HG03378 (cell line): Measurements from ENCODE around the gene IL16.
"Not testable (repeated sequence)": the region's sequence is repeated elsewhere in the genome, so short reads cannot be mapped to it uniquely, and the experiment has no call there.

Experiments
- ATAC-seq: cut with Tn5 transposase; IDR thresholded peaks from one replicate; pipeline ENCODE4 v1.9.1; 2021; ENCODE audit warnings: mild to moderate bottlenecking, moderate library complexity; ENCODE audit not compliant: unreplicated experiment

The IL16 gene

GRCh38 chr15:81309647-81310450, 113.2 kb downstream of the IL16 start:
- no peak for ATAC-seq

DNA sequence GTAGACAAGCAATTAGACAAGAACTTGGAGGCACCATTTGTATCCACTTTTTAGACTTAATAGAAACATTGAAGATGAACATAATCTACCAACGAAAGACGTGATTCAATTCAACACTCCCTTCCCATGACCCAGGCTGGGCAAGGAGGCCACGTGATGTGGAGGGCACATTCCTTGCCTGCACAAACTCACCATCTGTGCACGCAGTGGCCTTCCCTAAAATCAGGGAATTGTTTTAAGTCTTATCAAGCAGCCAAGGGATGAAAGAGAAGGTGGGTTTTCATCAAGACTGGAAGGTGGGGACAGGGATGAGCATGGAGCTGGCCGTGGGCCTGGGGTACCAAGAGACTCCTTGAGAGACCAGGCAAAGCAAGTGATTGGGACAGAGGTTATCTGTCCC, 113.8 kb downstream of the IL16 start:
- ATAC-seq: no peak

DNA sequence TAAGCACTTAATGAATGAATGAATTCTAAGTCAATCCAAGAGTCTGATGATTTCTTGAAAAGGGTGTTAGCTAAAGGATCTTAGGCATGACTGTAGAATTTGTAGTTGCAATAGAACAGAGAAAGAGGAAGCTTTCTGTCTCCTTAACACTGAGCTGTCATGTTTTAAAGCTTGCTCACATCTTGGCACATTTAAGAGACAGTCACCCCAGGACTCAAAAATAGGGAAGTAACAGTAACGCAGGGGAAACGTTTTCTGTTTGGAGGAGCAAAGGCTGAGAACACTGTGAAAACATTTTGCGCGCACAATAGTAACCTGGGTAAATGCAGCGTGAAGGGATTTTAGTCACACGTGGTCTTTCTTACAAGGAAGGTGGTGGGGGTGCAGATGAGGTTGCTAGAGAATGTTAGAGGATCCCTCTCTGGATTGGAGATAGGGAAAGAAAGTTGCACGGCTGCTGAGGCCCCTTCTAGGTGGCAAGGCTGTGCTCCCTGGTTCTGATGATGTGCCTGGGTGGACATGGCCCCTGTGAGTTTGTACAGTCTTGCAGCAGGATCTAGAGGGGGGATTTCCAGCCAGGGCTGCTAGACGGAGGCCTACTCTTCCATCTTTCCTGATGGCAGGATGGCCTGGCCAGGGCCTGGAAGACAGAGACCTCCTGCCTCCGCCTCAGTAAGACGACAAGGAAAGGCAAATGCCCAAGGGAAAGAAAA, 115.2 kb downstream of the IL16 start:
- ATAC-seq: peak; percentile 55

DNA sequence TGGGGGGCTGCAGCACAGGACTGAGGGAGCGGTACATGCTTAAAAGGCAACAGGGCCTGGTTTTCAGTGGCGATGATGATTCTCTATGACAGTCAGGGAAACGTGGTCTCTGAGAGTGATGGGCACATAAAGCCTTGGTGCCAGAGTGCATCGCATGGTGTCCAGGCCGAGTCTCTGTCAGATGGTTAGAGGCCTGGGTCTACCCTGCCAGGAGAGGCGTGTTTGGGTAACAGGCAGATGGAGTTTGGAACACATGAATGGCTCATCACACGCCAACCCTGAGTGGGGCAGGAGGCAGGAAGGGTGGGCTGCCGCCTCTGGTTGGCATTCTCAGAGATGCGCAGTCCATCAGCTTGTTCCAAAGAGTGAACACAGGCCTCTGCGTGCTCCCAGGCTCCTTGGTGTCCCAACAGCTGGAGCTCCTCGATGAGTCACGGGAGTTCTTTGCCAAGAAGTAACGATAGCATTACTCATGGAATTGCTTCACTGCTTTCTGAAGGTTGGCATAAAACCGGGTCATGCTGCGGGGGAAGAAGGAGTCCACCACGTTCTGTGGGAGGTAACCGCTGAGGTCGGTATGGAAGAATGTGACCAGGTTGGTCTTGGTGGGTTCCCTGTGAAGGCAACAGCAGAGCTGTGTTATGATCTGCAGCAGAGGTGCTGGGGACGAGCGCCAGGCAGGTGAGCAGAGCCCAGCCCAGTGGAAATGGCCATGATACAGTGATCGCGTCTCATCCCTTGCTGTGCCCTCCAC, 116.3 kb downstream of the IL16 start:
- no peak for ATAC-seq

DNA sequence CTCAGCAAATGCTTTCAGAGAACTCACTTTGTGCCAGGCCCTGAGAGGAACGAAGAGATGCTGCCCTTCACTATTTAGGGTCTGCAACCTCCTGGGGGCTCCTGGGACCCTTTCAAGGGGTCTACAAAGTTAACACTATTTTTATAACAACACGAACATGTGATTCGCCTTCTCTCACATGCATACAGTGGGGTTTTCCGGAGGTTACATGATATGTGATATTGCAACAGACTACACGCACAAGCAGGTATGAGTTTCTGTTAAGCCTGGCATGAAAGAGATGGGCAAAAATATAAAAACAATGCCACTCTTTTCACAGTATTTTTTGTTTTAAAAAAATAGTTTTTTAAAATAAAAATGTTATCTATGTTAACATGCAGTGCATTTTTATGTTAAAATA, 117.0 kb downstream of the IL16 start:
- no peak for ATAC-seq

DNA sequence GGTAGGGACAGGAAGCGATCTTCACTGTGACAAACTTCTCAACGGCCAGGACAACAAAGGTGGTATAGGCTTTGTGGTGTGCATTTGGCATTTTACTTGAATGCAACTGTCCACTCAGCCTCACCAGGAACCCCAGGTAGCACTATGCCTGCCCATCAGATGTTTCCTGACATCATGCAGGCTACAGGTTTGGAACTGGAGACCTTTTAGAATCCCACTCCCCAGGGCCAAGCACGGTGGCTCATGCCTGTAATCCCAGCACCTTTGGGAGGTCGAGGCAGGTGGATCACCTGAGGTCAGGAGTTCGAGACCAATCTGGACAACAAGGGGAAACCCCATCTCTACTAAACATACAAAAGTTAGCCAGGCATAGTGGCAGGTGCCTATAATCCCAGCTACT, 117.7 kb downstream of the IL16 start:
- ATAC-seq: no peak

GRCh38 chr15:81315452-81316175, 118.9 kb downstream of the IL16 start:
- ATAC-seq: no peak

- no peak for ATAC-seq
These were observed 119.6 kb downstream of the IL16 start for GRCh38 chr15:81316267-81316666.

- no peak for ATAC-seq
These were observed 121.0 kb downstream of the IL16 start for GRCh38 chr15:81317642-81318017.

DNA sequence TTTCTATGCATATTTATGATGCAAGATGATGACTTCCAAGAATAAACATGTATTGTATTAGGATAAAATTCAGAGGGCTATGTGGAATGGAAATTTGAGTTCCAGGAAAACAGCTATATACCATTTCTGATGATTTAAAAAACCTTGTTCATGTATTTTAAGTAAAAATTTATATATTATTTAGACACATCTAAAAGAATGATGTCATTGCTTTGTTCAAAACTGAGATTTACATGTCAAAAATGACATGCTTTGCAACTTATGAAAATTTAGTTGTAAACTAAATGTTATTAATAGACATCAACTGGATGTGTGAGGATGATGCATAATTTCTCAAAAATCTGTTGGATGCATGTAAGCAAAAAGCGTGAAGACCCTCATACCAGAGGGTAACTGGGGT, 125.0 kb downstream of the IL16 start:
- ATAC-seq: no peak

GRCh38 chr15:81322676-81323253, 126.1 kb downstream of the IL16 start:
- ATAC-seq: no peak

DNA sequence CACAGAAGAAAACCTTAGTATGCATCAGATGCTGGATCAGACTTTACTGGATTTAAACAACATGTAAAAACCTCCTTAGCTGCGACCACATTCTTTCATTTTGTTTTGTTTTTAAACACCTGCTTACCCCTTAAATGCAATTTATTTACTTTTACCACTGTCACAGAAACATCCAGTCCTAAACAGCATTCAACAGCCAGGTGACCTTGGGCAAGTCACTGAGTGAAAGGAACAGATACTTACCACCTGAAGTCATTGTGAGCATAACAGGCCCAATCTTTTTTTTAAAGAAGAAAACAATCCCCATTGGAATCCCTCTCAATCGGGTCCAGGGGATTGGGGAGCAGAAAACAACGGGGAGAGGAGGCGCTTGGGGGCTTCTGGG, 126.9 kb downstream of the IL16 start:
- peak; percentile 12 for ATAC-seq

DNA sequence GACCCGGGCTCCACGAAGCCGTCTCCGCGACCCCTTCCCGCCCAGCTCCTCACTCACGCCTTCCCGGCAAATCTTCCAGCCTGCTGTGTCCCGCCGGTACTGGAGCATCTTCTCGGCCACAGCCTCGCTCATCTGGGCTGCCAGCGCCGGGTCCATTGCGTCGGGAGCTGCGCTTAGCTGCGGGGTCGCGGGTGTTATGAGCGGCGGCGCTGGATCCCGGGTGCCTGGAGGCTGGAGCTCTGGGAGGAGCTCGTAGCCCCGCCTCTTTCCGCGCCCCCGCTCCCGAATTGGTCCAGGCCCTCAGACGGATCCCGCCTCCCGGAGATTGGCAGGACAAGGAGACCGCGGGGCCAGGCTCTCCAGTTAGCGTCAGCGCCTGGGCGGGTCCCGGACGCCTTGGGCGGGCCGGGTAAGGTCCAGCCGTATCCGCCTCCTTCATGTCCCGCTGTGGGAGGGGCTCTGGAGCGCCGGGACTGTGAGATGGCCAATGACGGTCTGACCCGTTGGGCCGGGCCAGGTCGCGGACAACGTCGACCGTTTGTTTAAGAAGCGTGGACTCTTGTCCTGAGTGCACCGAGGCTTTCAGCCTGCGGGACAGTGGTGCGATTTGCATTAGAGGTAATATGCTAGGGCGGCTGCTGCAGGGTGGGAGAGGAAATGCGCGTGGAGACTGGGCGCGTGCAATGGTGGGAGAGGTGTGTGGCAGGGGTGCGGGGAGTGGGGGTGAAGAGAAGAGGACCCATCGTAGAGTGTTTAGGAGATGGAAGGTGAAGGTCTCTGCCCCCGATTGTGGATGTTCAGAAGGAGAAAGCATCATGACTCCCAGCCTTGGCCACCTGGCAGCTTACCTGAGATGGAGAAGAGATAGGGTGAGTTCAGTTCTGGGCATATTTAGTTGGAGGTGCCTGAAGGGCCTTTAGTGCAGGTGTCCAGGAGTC, 127.5 kb downstream of the IL16 start, which contains the start of gene STARD5:
TSS of gene STARD5 (minus strand) at position 198 of the 938 bp plus-strand sequence. CDS start at position 156, 42 bp downstream.
- ATAC-seq: peak; percentile 94

- no peak for ATAC-seq
These were observed 130.0 kb downstream of the IL16 start for GRCh38 chr15:81326466-81327212.

GRCh38 chr15:81327516-81327915, 130.8 kb downstream of the IL16 start:
- ATAC-seq: no peak

- ATAC-seq: no peak
These were observed 132.8 kb downstream of the IL16 start for GRCh38 chr15:81329446-81329845.

GRCh38 chr15:81330366-81331090, 133.8 kb downstream of the IL16 start:
- no peak for ATAC-seq

DNA sequence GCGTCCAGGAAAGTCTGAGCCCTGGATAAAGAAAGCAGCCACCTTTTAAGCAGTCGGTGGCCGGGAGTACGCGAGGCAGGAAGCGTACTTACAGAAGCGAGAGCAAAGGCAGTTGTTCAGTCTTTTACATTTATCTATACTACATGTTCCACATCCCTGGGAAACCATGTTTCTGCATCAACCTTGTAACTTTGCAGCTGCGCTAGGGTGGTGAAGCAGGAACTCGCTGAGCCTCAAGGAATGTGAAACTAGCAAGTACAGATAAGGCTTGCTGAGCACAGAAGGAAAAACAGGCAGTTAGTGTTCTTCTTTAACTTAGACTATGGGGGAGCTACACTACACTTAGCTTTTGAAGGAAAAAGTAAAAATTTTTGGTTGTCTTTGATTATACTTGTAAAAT, 134.5 kb downstream of the IL16 start:
- not testable (repeated sequence) for ATAC-seq
